H9 (cell line): ENCODE data around the gene CSRNP3. TPM values are rescaled to one million over a fixed set of nuclear protein-coding genes. Genes with fewer than 3 reads are reported as not detected.

Experiments
- DNase-seq: peaks from one replicate; pipeline ENCODE4 v3.0.0-alpha.2; 2017
- H2AFZ ChIP-seq: one replicate; pipeline ENCODE4 v1.6.1; 2013; ENCODE audit warnings: mild to moderate bottlenecking, low read length, control low read depth, moderate library complexity
- H2AK5ac ChIP-seq: 2 replicates; pipeline ENCODE4 v1.6.1; 2013; ENCODE audit warnings: low read length, control low read depth, mixed read lengths; ENCODE audit not compliant: insufficient read length
- H2BK120ac ChIP-seq: one replicate; pipeline ENCODE4 v1.6.1; 2013; ENCODE audit warnings: low read depth, mild to moderate bottlenecking, low read length, control low read depth, inconsistent platforms; ENCODE audit not compliant: poor library complexity, severe bottlenecking
- H2BK12ac ChIP-seq: 2 replicates; pipeline ENCODE4 v1.6.1; 2013; ENCODE audit warnings: low read length, control low read depth, mixed read lengths, low read depth; ENCODE audit not compliant: insufficient read length
- H2BK15ac ChIP-seq: 2 replicates; pipeline ENCODE4 v1.6.1; 2013; ENCODE audit warnings: low read depth, low read length, control low read depth
- H2BK20ac ChIP-seq: one replicate; pipeline ENCODE4 v1.6.1; 2013; ENCODE audit warnings: low read depth, mild to moderate bottlenecking, low read length, control low read depth, inconsistent platforms; ENCODE audit not compliant: poor library complexity, severe bottlenecking
- H2BK5ac ChIP-seq: 2 replicates; pipeline ENCODE4 v1.6.1; 2013; ENCODE audit warnings: low read length, control low read depth, mixed read lengths; ENCODE audit not compliant: insufficient read length
- H3K14ac ChIP-seq: 2 replicates; pipeline ENCODE4 v1.6.1; 2013; ENCODE audit warnings: low read length, control low read depth; ENCODE audit not compliant: insufficient read depth
- H3K18ac ChIP-seq: 2 replicates; pipeline ENCODE4 v1.6.1; 2013; ENCODE audit warnings: low read depth, mild to moderate bottlenecking, mixed read lengths, low read length, control low read depth; ENCODE audit not compliant: insufficient read length
- H3K23ac ChIP-seq: 2 replicates; pipeline ENCODE4 v1.6.1; 2013; ENCODE audit warnings: low read length, control low read depth, mixed read lengths, low read depth; ENCODE audit not compliant: insufficient read length
- H3K23me2 ChIP-seq: 2 replicates; pipeline ENCODE4 v1.6.1; 2013; ENCODE audit warnings: low read depth, mild to moderate bottlenecking, mixed read lengths, low read length, control low read depth; ENCODE audit not compliant: insufficient read length, poor library complexity, severe bottlenecking
- H3K27ac ChIP-seq: 2 replicates; pipeline ENCODE4 v1.5.1; 2013; ENCODE audit warnings: low read length, control low read depth, mixed read lengths, low read depth; ENCODE audit not compliant: insufficient read length
- H3K27me3 ChIP-seq: 2 replicates; pipeline ENCODE4 v1.6.1; 2013; ENCODE audit warnings: low read length, control low read depth, inconsistent platforms; ENCODE audit not compliant: insufficient read depth
- H3K4ac ChIP-seq: 2 replicates; pipeline ENCODE4 v1.6.1; 2013; ENCODE audit warnings: low read depth, mild to moderate bottlenecking, control low read depth, inconsistent platforms, low read length, moderate library complexity
- H3K4me1 ChIP-seq: 2 replicates; pipeline ENCODE4 v1.6.1; 2013; ENCODE audit warnings: low read length, control low read depth, inconsistent platforms; ENCODE audit not compliant: insufficient read depth
- H3K4me2 ChIP-seq: 2 replicates; pipeline ENCODE4 v1.6.1; 2013; ENCODE audit warnings: low read length, control low read depth, mixed read lengths; ENCODE audit not compliant: insufficient read length, insufficient read depth
- H3K56ac ChIP-seq: 2 replicates; pipeline ENCODE4 v1.6.1; 2013; ENCODE audit warnings: low read depth, mild to moderate bottlenecking, mixed read lengths, low read length, control low read depth; ENCODE audit not compliant: insufficient read length
- H3K79me1 ChIP-seq: 2 replicates; pipeline ENCODE4 v1.6.1; 2013; ENCODE audit warnings: low read depth, mild to moderate bottlenecking, moderate library complexity, low read length, control low read depth, inconsistent platforms; ENCODE audit not compliant: insufficient read depth, poor library complexity, severe bottlenecking
- H3K79me2 ChIP-seq: 2 replicates; pipeline ENCODE4 v1.6.1; 2013; ENCODE audit warnings: low read length, control low read depth, inconsistent platforms; ENCODE audit not compliant: insufficient read depth
- H3K9ac ChIP-seq: 2 replicates; pipeline ENCODE4 v1.6.1; 2013; ENCODE audit warnings: low read length, control low read depth, mixed read lengths; ENCODE audit not compliant: insufficient read length; ENCODE audit errors: extremely low read depth
- H3K9me3 ChIP-seq: one replicate; pipeline ENCODE4 v1.6.1; 2013; ENCODE audit warnings: low read depth, low read length, inconsistent platforms; ENCODE audit not compliant: control insufficient read depth
- H3T11ph ChIP-seq: one replicate; pipeline ENCODE4 v1.6.1; 2013; ENCODE audit warnings: mild to moderate bottlenecking, low read length, control low read depth, inconsistent platforms
- H4K20me1 ChIP-seq: one replicate; pipeline ENCODE4 v1.6.1; 2013; ENCODE audit not compliant: control insufficient read depth, insufficient read length, insufficient read depth
- H4K5ac ChIP-seq: 2 replicates; pipeline ENCODE4 v1.6.1; 2013; ENCODE audit warnings: low read depth, mild to moderate bottlenecking, mixed read lengths, low read length, control low read depth; ENCODE audit not compliant: insufficient read length
- H4K8ac ChIP-seq: replicated peaks from 2 replicates; pipeline ENCODE4 v1.6.1; 2013; ENCODE audit warnings: low read length, control low read depth, mixed read lengths, low read depth; ENCODE audit not compliant: insufficient read length
- H4K91ac ChIP-seq: 2 replicates; pipeline ENCODE4 v1.6.1; 2013; ENCODE audit warnings: low read depth, mild to moderate bottlenecking, moderate library complexity, mixed read lengths, low read length, control low read depth; ENCODE audit not compliant: insufficient read length
- H3K27ac Mint-ChIP-seq, 3 experiments: 2 replicates in 2 of 3; 3 replicates in 1 of 3; pipeline ENCODE4 v1.8.0; 2020 to 2021; ENCODE audit warnings: mixed read lengths in 3 of 3, mild to moderate bottlenecking in 1 of 3, moderate library complexity in 1 of 3
- H3K27me3 Mint-ChIP-seq: 2 replicates; pipeline ENCODE4 v1.8.0; 2021; ENCODE audit warnings: low read depth, mild to moderate bottlenecking, moderate library complexity, mixed read lengths
- H3K36me3 Mint-ChIP-seq, 3 experiments: 2 replicates in 2 of 3; 3 replicates in 1 of 3; pipeline ENCODE4 v1.8.0; 2020 to 2021; ENCODE audit warnings: low read depth in 3 of 3, mixed read lengths in 3 of 3; ENCODE audit not compliant: insufficient read depth in 1 of 3
- H3K4me1 Mint-ChIP-seq, 2 experiments: 2 replicates each; pipeline ENCODE4 v1.8.0; 2020; ENCODE audit warnings: mixed read lengths in 2 of 2
- H3K4me3 Mint-ChIP-seq, 2 experiments: 2 replicates in 1 of 2; 3 replicates in 1 of 2; pipeline ENCODE4 v1.8.0; 2020 to 2021; ENCODE audit warnings: mild to moderate bottlenecking in 2 of 2, mixed read lengths in 2 of 2, moderate library complexity in 1 of 2
- H3K9me3 Mint-ChIP-seq, 2 experiments: 2 replicates in 1 of 2; 3 replicates in 1 of 2; pipeline ENCODE4 v1.8.0; 2020; ENCODE audit warnings: mild to moderate bottlenecking in 2 of 2, mixed read lengths in 2 of 2, moderate library complexity in 1 of 2
- WGBS: extraction: QIAGEN DNeasy Blood & Tissue Kit; methylation state at CpG from one replicate; pipeline ENCODE4 v1.1.7; 2013; ENCODE audit warnings: missing lambda C conversion rate, low lambda C conversion rate, mixed read lengths; ENCODE audit not compliant: insufficient read length; ENCODE audit errors: extremely low coverage; 5-methylcytosine and 5-hydroxymethylcytosine counted together
- total RNA-seq: library from RNA; stranded (reverse); gene quantifications from 2 replicates; pipeline ENCODE4 v1.2.1, GENCODE V29; 2021
- TF ChIP-seq, protein P1 (sequence below): fragments of 200-600 bp; sonication (generic); conservative IDR thresholded peaks from 3 replicates; pipeline ENCODE4 v1.8.0; 2021; ENCODE audit warnings: antibody characterized with exemption, mild to moderate bottlenecking

CSRNP3 gene
- total RNA-seq, 1 experiment from 2014 or later: 3.6 TPM

DNA sequence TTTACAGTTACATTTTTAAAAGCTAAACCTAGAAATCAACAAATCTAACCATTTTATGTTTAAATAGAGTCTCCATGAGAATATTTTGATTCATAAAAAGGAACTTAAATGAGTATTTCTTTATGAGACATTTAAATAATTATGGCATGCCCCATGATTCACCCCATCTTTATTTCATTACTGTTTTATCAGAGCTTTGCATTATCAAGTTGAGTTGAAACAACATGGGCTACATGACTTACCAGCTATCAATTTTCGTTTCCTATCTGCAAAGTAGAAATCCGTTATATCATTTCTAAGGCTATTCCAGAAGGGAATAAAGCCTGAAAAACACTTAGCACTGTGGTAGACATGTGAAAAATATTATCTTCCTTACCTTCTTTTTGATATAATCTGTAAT is 163.1 kb downstream of the CSRNP3 start:
- H2AFZ ChIP-seq: no peak overlapping the region
- H3T11ph ChIP-seq: no peak overlapping the region
- no peaks in the 10 kb centered on the region for H3K9me3 Mint-ChIP-seq
- no peak overlapping the region for H3K56ac ChIP-seq
- H2BK120ac ChIP-seq: no peak overlapping the region
- no peak overlapping the region for H2BK5ac ChIP-seq
- DNase-seq: no peak
- H3K4me2 ChIP-seq: no peak overlapping the region
- H3K9ac ChIP-seq: no peak overlapping the region
- H3K4me1 ChIP-seq: peaks cover 8% of the 10 kb centered on the region; the same call in 1 of the 2 replicates
- WGBS: no CpG with 5 or more reads among the region's 2 CpGs
- no peaks in the 10 kb centered on the region for H3K79me1 ChIP-seq
- H3K4me3 Mint-ChIP-seq: no peak overlapping the region
- no peak overlapping the region for H4K8ac ChIP-seq
- no peaks in the 10 kb centered on the region for H3K23me2 ChIP-seq
- TF ChIP-seq, protein P1, sequence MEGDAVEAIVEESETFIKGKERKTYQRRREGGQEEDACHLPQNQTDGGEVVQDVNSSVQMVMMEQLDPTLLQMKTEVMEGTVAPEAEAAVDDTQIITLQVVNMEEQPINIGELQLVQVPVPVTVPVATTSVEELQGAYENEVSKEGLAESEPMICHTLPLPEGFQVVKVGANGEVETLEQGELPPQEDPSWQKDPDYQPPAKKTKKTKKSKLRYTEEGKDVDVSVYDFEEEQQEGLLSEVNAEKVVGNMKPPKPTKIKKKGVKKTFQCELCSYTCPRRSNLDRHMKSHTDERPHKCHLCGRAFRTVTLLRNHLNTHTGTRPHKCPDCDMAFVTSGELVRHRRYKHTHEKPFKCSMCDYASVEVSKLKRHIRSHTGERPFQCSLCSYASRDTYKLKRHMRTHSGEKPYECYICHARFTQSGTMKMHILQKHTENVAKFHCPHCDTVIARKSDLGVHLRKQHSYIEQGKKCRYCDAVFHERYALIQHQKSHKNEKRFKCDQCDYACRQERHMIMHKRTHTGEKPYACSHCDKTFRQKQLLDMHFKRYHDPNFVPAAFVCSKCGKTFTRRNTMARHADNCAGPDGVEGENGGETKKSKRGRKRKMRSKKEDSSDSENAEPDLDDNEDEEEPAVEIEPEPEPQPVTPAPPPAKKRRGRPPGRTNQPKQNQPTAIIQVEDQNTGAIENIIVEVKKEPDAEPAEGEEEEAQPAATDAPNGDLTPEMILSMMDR: no peak
- no peak overlapping the region for H3K18ac ChIP-seq
- no peak overlapping the region for H3K14ac ChIP-seq
- H3K23ac ChIP-seq: no peak overlapping the region
- H3K4me1 Mint-ChIP-seq: peaks cover 56 to 58% of the 10 kb centered on the region in 2 experiments
- H3K36me3 Mint-ChIP-seq: no peaks in the 10 kb centered on the region; a peak in 2 of 7 replicates
- H4K91ac ChIP-seq: no peak overlapping the region
- no peaks in the 10 kb centered on the region for H3K27me3 ChIP-seq
- H3K27ac ChIP-seq: no peak overlapping the region
- H2BK12ac ChIP-seq: no peak overlapping the region
- H4K20me1 ChIP-seq: peaks cover 2% of the 10 kb centered on the region
- H3K4ac ChIP-seq: no peak overlapping the region
- H3K9me3 ChIP-seq: no peaks in the 10 kb centered on the region
- H2BK20ac ChIP-seq: no peak overlapping the region
- no peaks in the 10 kb centered on the region for H3K79me2 ChIP-seq
- no peak overlapping the region for H2BK15ac ChIP-seq
- peak overlapping the region in 2 of 3 experiments; percentile 37 to 87; a peak in 4 of 7 replicates for H3K27ac Mint-ChIP-seq
- H2AK5ac ChIP-seq: no peak overlapping the region
- no peaks in the 10 kb centered on the region for H3K27me3 Mint-ChIP-seq
- no peak overlapping the region for H4K5ac ChIP-seq
